ENCODE data around the gene CINP. TPM values are rescaled to one million over a fixed set of nuclear protein-coding genes. Genes with fewer than 3 reads are reported as not detected.

CINP gene
- 50.8 and 58.5 TPM in 2 replicates for polyA plus RNA-seq (2011; rRNA removed)
- polyA minus RNA-seq (2011; rRNA and poly(A)+ RNA removed): 31.1 and 36.3 TPM in 2 replicates

DNA sequence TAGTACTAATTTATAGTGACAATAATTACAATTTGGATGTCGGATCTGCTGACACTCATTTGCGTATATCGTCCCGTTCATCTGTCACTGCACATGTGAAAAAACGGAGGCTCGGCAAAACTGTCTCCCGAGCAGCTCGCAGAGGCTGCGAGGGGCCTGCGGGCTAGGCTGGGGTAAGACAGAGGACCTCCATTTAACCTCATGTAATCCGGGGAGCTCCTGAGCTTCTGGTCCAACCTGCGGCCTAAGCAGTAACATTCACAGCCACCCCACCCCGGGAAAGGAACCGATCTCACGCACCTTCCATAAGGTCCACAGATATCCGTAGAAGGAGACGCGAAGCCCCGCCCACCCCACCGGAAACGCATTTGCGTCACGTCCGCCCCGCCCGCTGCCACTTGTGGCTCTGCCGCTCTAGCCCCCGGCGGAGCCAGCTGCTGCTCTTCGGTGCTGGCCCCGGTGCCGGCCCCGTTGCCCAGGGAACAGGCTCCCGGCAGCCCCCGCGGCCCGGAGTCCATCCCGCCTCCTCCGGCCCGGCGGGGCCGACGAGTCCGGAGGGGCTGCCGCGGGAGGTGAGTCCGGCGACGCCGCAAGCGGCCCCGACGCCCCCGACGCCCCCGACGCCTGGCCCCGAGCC is at the start of gene CINP, which contains the start of gene TECPR2:
TSS of gene CINP (minus strand) at position 346 of the 637 bp plus-strand sequence. CDS start at position 307, 39 bp downstream.
TSS of gene TECPR2 (plus strand) at position 397 of the 637 bp plus-strand sequence. CDS start 13,781 bp downstream, outside the sequence.
- Histone ChIP-seq H3K9me3 (ENCODE audit: control insufficient read depth, insufficient read depth, low read length) (no peaks in the 10 kb centered on the region), H3K4me3 (ENCODE audit: low read depth, low read length) (peak within 1 kb of the TSS; percentile 87), H3K27me3 (ENCODE audit: control insufficient read depth, insufficient read depth, low read length) (no peaks in the 10 kb centered on the region), H3K27ac (ENCODE audit: low read depth, low read length) (peak within 1 kb of the TSS; percentile 78)
- ChIA-PET POLR2A (interaction anchor here (0.7 to 1.3 kb wide), 4 partner anchors 11 to 42 kb away, joined by 3 to 4 read pairs (median 4); no protein-coding TSS in a partner anchor), CTCF (interaction anchor here (1.2 to 1.4 kb wide), 2 partner anchors 45 to 162 kb away, joined by 3 read pairs; no protein-coding TSS in a partner anchor)
- TF ChIP-seq, protein P1, sequence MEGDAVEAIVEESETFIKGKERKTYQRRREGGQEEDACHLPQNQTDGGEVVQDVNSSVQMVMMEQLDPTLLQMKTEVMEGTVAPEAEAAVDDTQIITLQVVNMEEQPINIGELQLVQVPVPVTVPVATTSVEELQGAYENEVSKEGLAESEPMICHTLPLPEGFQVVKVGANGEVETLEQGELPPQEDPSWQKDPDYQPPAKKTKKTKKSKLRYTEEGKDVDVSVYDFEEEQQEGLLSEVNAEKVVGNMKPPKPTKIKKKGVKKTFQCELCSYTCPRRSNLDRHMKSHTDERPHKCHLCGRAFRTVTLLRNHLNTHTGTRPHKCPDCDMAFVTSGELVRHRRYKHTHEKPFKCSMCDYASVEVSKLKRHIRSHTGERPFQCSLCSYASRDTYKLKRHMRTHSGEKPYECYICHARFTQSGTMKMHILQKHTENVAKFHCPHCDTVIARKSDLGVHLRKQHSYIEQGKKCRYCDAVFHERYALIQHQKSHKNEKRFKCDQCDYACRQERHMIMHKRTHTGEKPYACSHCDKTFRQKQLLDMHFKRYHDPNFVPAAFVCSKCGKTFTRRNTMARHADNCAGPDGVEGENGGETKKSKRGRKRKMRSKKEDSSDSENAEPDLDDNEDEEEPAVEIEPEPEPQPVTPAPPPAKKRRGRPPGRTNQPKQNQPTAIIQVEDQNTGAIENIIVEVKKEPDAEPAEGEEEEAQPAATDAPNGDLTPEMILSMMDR (IDR thresholded peaks at IDR 0.05; ENCODE audit: low read depth, low read length): no peak
- peak; percentile 86 for DNase-seq (ENCODE audit: low read depth, low spot score)

DNA sequence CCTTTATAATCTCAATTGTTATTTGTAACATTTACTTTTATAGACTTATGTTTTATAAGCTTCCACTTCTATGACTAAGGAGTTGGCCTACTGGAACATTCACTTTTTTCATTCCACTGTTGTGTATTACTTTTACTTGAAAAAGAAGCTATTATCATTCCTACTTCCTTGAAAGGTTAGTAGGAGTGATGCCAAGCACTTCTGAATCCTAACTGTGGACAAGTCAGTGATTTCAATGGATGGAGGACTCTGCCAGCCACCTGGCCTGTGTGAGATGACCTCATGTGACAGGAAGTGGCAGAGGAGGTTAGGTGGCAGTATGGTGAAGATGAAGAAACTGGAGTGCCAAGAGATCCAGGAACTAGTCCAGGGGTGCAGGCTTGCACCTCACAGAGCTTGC is 46.0 kb upstream of the CINP start:
- TF ChIP-seq, protein P1 (IDR thresholded peaks at IDR 0.05; ENCODE audit: low read depth, low read length): no peak
- Histone ChIP-seq H3K27me3 (ENCODE audit: control insufficient read depth, insufficient read depth, low read length) (no peaks in the 10 kb centered on the region), H3K4me3 (ENCODE audit: low read depth, low read length) (no peak overlapping the region), H3K9me3 (ENCODE audit: control insufficient read depth, insufficient read depth, low read length) (no peaks in the 10 kb centered on the region), H3K27ac (ENCODE audit: low read depth, low read length) (no peak overlapping the region)
- CTCF ChIA-PET: interaction anchor here (0.6 to 1.4 kb wide), 4 partner anchors 14 to 134 kb away, joined by 3 to 6 read pairs (median 4); no protein-coding TSS in a partner anchor
- no peak for DNase-seq (ENCODE audit: low read depth, low spot score)
- POLR2A ChIA-PET: no interaction called here

DNA sequence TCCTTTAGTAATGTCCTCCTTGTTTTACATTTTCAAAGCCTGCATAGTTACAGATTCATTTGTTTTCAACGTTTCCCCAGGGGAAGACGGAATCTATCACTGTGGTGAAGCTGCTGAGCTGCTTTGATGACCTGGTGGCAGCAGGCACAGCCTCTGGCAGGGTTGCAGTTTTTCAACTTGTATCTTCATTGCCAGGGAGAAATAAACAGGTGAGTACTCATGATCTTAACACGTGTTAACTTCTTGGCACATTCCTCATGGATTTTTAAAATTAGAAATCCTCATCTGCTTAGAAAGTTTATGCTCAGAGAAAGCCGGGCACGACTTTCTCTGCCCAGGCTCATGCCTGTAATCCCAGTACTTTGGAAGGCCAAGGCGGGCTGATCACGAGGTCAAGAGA is 44.6 kb upstream of the CINP start:
- TF ChIP-seq, protein P1 (IDR thresholded peaks at IDR 0.05; ENCODE audit: low read depth, low read length): no peak

DNA sequence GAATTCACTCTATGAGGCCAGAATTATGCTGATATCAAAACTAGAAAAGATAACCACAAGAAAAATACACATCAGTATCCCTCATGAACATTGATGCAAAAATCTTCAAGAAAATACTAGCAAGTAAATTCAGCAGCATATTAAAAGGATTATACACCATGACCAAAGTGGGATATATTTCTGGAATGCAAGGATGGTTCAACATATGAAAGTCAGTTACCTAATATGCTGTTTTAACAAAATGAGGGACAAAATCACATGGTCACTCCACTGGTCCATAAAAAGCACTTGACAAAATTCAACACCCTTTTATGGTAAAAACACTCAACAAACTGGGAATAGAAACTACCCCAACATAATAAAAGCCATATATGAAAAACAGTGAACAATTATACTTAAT is 40.3 kb upstream of the CINP start:
- ChIA-PET CTCF (no interaction called here), POLR2A (no interaction called here)
- no peak for DNase-seq (ENCODE audit: low read depth, low spot score)
- Histone ChIP-seq H3K27ac (ENCODE audit: low read depth, low read length) (no peak overlapping the region), H3K4me3 (ENCODE audit: low read depth, low read length) (no peak overlapping the region), H3K9me3 (ENCODE audit: control insufficient read depth, insufficient read depth, low read length) (peaks cover 20% of the 10 kb centered on the region), H3K27me3 (ENCODE audit: control insufficient read depth, insufficient read depth, low read length) (no peaks in the 10 kb centered on the region)
- TF ChIP-seq, protein P1 (IDR thresholded peaks at IDR 0.05; ENCODE audit: low read depth, low read length): no peak

More for the DNA sequence above, 44.6 kb upstream of the CINP start:
- no peak overlapping the region for H3K4me3 ChIP-seq (ENCODE audit: low read depth, low read length)
- CTCF ChIA-PET: no interaction called here
- no peak for DNase-seq (ENCODE audit: low read depth, low spot score)
- no peaks in the 10 kb centered on the region for H3K27me3 ChIP-seq (ENCODE audit: control insufficient read depth, insufficient read depth, low read length)
- H3K27ac ChIP-seq (ENCODE audit: low read depth, low read length): no peak overlapping the region
- POLR2A ChIA-PET: no interaction called here
- no peaks in the 10 kb centered on the region for H3K9me3 ChIP-seq (ENCODE audit: control insufficient read depth, insufficient read depth, low read length)

DNA sequence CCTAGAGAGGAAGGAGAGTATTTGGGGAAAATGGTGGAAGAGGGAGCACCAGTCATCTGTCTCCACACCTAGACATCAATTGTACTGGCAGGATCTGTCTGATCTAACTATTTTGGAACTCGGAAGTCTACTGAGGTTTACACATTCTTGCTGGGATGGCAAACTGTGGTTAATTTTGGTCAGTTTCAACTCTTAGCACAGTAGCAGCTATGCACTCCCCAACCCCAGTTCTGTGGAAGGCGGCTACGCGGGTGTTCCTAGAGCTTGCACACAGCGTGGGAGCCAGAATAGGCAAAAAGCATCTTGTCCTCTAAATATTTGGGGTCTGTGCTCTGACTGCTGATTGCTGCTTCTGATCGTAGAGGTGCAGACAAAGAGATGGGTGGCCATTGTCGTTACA is 33.8 kb upstream of the CINP start:
- Histone ChIP-seq H3K9me3 (ENCODE audit: control insufficient read depth, insufficient read depth, low read length) (peaks cover 20% of the 10 kb centered on the region), H3K27me3 (ENCODE audit: control insufficient read depth, insufficient read depth, low read length) (no peaks in the 10 kb centered on the region), H3K4me3 (ENCODE audit: low read depth, low read length) (no peak overlapping the region), H3K27ac (ENCODE audit: low read depth, low read length) (no peak overlapping the region)
- ChIA-PET CTCF (no interaction called here), POLR2A (no interaction called here)
- DNase-seq (ENCODE audit: low read depth, low spot score): no peak
- TF ChIP-seq, protein P1 (IDR thresholded peaks at IDR 0.05; ENCODE audit: low read depth, low read length): no peak

Measured in AG04450 (cell line).